Activated naive CD4-positive, alpha-beta T cell (primary cell): ENCODE data around the gene OGG1.

Experiments
- DNase-seq, 4 experiments: peaks; one replicate each; lab custom pipeline; 2025; lab: John Stamatoyannopoulos, UW

The OGG1 gene

GRCh38 chr3:9727743-9728142, 22.0 kb upstream of the OGG1 start:
- no peak for DNase-seq

GRCh38 chr3:9729419-9729818, 20.3 kb upstream of the OGG1 start:
- DNase-seq, result no peak

GRCh38 chr3:9730657-9731205, 19.0 kb upstream of the OGG1 start:
- no peak for DNase-seq

DNA sequence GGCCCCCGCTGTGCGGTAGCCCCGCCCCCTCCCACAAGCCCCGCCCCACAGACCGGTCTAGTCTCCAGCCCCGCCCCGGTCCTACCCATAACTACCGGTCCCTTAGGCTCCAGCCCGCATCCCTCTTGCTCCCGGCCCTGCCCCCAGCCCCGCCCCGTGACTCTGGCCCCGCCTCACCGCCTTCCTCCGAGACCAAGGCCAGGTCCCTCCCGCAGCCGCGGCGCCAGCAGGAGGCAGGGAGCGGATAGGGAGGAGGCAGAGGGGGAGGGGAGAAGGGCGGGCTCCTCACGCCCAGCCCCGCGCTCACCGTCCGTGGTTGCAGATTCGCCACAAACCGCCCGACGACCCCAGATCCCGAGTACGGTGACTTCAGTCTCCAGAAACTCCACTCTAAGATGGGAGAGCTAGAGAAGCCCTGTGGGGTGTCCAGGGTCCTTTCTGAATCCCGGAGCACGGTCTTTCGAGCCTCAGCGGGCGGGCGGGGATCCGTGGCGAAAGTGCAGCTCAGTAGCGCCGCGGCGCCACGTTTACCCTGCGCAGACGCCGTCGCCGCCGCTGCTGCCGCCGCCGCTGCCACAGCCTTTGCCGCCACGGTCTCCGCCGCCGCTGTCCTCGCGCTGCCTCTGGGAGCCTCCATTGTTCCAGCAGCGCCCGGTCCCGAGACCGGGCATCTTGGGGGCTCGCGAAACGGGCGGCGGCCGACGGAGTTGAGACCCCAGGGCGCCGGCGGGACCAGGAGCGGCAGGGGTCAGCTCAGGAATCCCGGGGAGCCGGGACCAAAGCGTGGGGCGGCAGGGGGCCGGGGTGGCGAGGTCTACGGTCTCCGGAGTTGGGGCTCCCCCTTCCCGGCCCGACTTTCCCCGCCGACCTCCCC, 18.3 kb upstream of the OGG1 start, which contains the start of gene BRPF1:
BRPF1 (plus strand) TSS at position 530 of the 874 bp plus-strand sequence. CDS start 2,406 bp downstream, outside the sequence.
- DNase-seq, result peak; percentile 97 to 99 (median 98)

DNA sequence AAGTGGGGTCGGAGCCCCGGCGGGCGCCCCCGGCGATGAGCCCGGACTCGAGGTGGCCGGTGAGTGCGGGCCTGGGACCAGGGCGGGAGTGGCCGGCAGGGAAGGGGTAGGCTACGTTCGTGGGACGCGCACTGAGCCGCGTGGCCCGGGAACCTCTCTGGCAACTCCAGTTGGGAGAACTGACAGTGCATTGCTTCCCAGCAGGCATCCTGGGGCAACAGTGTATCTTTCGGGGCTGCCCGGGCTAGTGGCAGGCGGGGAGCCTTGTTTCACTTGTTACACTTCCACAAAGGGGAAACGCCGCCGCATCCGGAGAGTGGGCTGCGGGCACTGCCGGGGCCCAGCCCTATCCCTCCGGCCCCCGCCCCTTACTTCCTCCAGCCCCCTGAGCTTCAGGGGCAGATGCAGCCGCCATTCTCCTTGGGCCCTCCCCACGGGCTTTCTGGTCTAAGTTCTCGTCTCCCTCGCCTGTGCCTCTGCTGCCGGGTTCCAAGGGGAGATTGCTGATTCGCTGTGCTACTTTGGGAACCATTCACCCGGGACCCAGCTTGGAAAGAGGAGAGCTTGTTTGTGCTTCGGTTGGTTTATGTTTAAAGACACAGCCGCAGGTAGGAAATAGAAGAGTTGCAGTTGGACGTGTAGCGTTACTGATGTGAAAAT, 17.5 kb upstream of the OGG1 start:
- DNase-seq, result peak in 2 of 4 experiments; percentile 19

- no peak for DNase-seq
Measured at GRCh38 chr3:9732740-9733115, 17.0 kb upstream of the OGG1 start.

GRCh38 chr3:9736831-9737230, 12.9 kb upstream of the OGG1 start:
- no peak for DNase-seq

DNA sequence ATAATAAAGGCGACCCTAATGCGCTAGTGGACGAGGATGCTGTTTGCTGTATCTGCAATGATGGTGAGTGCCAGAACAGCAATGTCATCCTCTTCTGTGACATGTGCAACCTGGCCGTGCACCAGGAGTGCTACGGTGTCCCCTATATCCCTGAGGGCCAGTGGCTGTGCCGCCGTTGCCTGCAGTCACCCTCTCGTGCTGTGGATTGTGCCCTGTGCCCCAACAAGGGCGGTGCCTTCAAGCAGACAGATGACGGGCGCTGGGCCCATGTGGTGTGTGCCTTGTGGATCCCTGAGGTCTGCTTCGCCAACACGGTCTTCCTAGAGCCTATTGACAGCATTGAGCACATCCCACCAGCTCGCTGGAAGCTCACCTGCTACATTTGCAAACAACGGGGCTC, 10.6 kb upstream of the OGG1 start:
- no peak for DNase-seq

DNA sequence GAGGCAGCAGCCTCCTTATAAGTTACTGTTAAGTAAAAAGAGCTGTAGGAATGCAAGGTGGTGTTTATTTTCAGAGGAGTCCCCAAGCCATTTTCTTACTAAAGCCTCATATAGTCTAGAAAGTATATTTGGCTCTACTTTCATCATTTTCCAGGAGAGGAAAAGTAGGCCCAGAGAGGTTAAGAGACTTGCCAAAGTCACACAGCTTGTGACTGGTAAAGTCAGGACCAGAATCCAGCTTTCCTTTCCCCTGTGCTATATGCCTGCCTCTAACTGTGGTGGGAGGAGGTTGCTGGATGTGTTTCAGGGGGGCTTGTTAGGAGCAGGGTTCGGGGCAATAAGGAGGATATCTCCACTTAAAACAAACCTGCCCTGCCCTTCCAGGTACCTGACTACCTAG, 7.2 kb upstream of the OGG1 start:
- no peak for DNase-seq

DNA sequence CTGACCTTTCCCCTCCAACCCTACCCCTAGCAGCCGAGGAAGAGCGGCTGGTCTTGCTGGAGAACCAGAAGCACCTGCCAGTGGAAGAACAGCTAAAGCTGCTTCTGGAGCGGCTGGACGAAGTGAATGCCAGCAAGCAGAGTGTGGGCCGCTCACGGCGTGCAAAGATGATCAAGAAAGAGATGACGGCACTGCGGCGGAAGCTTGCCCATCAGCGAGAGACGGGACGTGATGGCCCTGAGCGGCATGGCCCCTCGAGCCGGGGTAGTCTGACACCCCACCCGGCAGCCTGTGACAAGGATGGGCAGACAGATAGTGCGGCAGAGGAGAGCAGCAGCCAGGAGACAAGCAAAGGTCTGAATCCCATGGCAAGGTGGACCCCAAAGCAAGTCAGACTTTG, 6.2 kb upstream of the OGG1 start:
- no peak for DNase-seq

DNA sequence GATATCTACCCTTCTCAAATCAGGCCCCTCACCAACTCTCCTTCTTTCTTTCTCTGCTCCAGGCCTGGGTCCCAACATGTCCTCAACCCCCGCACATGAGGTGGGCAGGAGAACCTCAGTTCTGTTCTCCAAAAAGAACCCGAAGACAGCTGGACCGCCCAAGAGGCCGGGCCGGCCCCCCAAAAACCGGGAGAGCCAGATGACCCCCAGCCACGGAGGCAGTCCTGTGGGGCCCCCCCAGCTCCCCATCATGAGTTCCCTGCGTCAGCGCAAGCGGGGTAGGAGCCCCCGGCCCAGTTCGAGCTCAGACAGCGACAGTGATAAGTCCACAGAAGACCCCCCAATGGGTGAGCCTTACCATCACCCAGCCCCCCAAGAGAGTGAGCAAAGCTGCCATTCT, 5.6 kb upstream of the OGG1 start:
- no peak for DNase-seq

- DNase-seq, result no peak
Measured at GRCh38 chr3:9745521-9745920, 4.2 kb upstream of the OGG1 start.

- DNase-seq, result no peak
Measured at GRCh38 chr3:9746330-9746729, 3.4 kb upstream of the OGG1 start.

- DNase-seq, result no peak
Measured at GRCh38 chr3:9747267-9747666, 2.5 kb upstream of the OGG1 start.

DNA sequence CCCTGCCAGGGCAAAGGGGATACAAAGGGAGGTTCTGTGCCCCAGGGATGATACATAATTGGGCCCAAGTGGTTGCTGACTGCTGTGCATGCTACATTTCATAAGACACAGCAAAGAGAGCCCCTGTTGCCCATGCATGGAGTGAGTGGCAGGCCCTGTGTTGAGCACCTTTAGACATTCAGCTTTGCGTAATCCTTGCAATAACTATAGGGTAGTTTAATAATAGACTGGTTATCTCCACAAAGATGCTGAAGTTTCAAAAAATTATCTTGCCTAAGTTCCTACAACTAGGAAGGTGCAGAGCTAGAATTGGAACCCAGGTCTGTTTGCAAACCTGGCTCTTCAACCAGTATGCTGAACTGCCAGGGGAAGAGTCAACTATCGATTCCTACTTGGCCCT, 1.7 kb upstream of the OGG1 start:
- no peak for DNase-seq

DNA sequence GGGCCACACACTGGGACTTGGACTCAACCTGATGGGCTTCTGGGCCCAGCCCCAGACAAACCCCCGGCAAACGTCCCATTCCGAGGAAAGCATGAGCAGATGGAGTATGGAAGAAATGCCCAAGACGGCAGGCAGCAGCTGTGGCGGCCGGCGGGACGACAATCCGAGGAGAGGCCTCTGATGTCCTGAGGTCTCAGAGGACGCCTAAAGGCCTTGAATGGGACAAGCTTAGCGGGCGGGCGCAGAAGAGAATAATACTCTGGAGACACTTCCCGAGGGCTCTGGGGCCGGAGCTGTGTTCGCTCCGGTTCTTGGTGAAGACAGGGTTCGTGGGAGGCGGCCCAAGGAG, 482 bp upstream of the OGG1 start:
- no peak for DNase-seq

GRCh38 chr3:9750556-9751411, 1.0 kb downstream of the OGG1 start:
- no peak for DNase-seq

GRCh38 chr3:9754678-9755077, 4.9 kb downstream of the OGG1 start:
- no peak for DNase-seq

GRCh38 chr3:9757427-9757826, 7.7 kb downstream of the OGG1 start:
- DNase-seq, result no peak

GRCh38 chr3:9760779-9761505, 11.2 kb downstream of the OGG1 start:
- no peak for DNase-seq

DNA sequence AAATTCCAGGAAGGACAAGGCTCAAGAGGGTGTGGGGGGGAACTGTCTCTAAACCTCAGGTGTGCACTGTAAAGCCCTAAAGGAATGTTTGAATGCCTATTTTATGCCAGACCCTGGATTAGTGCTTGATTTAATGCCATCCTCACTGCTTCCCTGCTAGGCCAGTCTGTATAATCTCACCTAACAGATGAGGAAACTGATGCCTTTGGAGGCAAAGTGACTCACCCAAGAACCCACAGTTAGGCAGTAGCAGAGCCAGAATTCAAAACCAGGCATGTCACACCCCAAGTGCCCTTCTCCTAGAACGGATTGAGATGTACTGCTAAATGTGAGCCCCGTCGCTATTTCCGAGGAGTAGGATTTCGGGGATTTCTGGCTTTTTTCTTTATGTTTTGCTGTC, 12.2 kb downstream of the OGG1 start:
- DNase-seq, result no peak

GRCh38 chr3:9762871-9763270, 13.1 kb downstream of the OGG1 start:
- no peak for DNase-seq
